Ovary (tissue), 3 donors: ENCODE results near the gene GRK5.

Source experiments
- POLR2A ChIP-seq: fragments of 450-650 bp; IDR thresholded peaks from one replicate; pipeline ENCODE4 v1.6.1; 2017; ENCODE audit warnings: antibody characterized with exemption, mild to moderate bottlenecking, moderate library complexity
- TF ChIP-seq, protein P1 (sequence below), 3 donors: fragments of 450-650 bp in 2 of 3; fragments of 200-600 bp in 1 of 3; IDR thresholded peaks; one replicate each; pipeline versions ENCODE4 v1.5.1 to v1.8.0; 2016 to 2022; ENCODE audit warnings: antibody characterized with exemption in 3 of 3, mild to moderate bottlenecking in 1 of 3
- donor health status: DM: no; HTN: no; CAD: no.

DNA sequence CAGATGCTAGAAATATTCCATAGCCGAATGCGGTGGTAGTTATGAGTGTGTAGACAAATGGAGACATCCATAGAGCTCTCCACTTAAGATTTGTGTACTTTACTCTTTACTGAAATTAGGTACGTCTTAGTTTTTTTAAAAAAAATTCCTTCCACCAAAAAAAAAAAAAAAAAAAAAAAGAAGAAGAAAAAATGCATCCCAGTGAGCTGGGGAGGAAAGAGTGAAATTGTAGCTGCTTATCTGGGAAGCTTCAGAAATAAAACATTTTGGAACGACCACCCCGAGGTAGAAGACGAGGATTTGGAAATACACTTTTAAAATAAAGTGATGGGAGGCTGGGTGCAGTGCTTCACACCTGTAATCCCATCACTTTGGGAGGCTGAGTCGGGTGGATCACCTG lies 281.3 kb downstream of the GRK5 start:
- TF ChIP-seq, protein P1, sequence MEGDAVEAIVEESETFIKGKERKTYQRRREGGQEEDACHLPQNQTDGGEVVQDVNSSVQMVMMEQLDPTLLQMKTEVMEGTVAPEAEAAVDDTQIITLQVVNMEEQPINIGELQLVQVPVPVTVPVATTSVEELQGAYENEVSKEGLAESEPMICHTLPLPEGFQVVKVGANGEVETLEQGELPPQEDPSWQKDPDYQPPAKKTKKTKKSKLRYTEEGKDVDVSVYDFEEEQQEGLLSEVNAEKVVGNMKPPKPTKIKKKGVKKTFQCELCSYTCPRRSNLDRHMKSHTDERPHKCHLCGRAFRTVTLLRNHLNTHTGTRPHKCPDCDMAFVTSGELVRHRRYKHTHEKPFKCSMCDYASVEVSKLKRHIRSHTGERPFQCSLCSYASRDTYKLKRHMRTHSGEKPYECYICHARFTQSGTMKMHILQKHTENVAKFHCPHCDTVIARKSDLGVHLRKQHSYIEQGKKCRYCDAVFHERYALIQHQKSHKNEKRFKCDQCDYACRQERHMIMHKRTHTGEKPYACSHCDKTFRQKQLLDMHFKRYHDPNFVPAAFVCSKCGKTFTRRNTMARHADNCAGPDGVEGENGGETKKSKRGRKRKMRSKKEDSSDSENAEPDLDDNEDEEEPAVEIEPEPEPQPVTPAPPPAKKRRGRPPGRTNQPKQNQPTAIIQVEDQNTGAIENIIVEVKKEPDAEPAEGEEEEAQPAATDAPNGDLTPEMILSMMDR (IDR thresholded peaks at IDR 0.05) = no peak
- TF ChIP-seq POLR2A = no peak
